ENCODE data around the gene VDR.

GRCh38 chr12:47799357-47799955, 105.3 kb downstream of the VDR start:
- TF ChIP-seq EZH2phosphoT487 (IDR thresholded peaks at IDR 0.05; ENCODE audit: insufficient read depth, low read depth) (no peak), EZH2 (IDR thresholded peaks at IDR 0.05; ENCODE audit: insufficient read depth, poor library complexity, severe bottlenecking) (no peak)

Data from GM23248 (cell line).